H1 (cell line): ENCODE measurements around the gene HOXC5.

Experiments used
- CHD7 ChIP-seq: fragments of 300-600 bp; sonication (generic); IDR thresholded peaks from 2 replicates; pipeline ENCODE4 v1.7.1; 2012; ENCODE audit warnings: low read length, moderate library complexity, mild to moderate bottlenecking, inconsistent platforms; ENCODE audit not compliant: insufficient replicate concordance
- POLR2AphosphoS5 ChIP-seq: IDR thresholded peaks from 2 replicates; pipeline ENCODE4 v1.6.1; 2011; ENCODE audit warnings: low read depth, low read length

GRCh38 chr12:54030889-54031471 is 1.9 kb upstream of the HOXC5 start:
- TF ChIP-seq CHD7 (no peak), POLR2AphosphoS5 (no peak)
